NCI-H526 (cell line): Measurements from ENCODE around the gene SYNDIG1.

ENCODE experiments used
- DNase-seq, 2 experiments: peaks; one replicate each; lab custom pipeline; 2025; lab: John Stamatoyannopoulos, UW

The SYNDIG1 gene

DNA sequence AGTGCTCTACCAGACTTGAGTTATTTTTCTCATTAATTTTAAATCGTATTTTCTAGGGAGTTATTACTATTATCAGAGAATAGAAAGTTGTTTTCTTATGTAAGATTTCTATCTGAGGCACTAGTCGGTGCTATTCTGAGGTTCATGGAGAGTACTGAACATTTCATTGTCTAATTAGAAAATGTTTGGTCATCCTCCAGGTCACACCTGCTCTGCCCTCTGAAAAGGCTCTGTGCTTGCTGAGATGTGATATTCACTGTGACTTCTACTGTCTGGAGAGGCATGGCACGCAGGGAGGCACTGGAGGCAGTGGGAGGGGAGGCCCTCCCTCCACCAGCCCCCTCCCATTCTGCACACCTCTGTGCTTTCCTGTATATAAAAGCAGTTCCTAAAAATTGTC, 3.0 kb downstream of the SYNDIG1 start:
- DNase-seq, result no peak

DNA sequence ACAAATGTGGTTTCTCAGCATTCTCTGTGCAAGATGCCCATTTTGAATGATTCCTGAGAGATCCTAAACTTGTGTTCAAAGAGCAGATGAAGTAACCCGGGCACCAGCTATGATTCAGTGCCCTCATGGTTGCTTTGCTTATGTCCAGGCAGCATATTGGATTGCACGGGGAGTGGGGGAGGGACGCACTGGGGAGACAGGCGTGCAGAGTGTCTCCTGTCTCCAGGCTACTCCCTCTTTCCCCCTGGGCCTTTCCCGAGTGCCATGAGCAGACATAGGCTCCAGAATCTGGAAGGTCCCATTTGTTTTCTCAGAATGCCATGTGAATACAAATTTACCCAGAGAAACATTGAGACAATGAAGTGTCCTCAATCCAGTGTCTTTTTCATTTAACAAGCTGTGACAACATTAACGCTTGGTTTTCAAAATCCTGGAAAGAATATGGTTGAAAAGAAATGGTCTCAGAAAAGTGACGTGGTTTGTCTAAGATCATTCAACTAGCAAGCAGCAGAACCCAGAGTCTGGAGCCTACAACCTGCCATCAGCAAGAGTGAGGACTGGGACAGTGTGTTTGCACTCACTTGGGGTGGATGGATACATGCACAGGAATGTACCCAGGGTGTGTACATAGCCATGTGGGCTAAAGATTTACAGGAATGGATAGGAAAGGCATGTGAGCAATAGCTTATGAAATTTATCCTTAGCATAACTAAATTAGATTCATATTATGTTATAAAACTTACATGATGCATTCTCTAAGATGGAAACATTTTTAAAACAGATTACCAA, 4.2 kb downstream of the SYNDIG1 start:
- peak; percentile 11 to 44 for DNase-seq

DNA sequence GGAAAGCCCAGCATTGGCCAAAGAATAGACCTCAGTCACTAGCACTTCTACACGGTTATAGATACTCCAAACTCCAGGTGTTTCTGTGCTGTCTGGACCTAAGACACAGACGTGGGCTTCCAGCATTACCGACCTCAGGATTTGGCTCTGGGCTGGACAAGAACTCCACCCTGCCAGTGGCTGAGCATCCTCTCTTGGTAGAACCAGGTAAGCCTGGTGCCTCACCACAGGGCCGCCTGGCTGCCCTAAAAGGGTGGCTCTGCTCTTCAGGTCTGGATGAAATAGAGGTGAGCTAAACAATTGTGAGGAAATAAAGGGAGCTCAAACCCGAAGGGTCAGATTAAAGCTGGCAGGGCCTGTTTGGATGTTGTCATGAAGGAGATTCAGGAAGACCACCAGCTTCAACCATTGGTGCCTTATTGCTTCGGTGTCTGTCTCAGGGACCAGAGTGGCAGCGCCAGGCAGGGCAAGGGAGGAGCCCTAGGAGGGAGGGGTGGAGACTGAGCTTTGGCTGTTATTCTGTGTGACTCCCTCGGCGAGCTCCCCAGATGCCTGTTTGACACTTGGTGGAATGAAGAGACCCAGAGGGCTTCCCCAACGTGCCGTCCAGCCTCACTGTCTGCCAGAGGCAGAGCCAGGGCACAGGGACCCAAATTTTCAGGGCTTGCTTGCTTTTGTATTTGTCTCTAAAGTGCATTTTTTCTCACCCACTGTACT, 8.6 kb downstream of the SYNDIG1 start:
- DNase-seq, result no peak

DNA sequence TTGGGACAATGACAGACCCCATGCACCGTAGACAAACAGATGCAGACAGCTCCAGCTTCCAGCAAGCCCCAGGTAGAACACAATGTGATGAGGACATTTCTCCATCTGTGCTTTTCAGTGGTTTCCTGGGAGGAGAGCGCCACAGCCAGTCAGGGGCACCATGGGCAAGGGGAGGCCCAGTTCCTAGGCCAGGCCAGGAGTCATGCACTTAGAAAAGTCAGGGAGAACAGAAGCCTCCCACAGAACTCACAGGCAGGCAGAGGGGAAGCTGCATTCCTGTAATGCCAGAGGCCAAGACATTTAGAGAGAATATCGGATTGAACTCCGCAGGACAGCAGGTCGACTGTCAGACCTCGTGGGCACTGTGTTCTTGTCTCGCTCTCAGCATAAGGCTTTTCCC, 9.2 kb downstream of the SYNDIG1 start:
- DNase-seq, result no peak

DNA sequence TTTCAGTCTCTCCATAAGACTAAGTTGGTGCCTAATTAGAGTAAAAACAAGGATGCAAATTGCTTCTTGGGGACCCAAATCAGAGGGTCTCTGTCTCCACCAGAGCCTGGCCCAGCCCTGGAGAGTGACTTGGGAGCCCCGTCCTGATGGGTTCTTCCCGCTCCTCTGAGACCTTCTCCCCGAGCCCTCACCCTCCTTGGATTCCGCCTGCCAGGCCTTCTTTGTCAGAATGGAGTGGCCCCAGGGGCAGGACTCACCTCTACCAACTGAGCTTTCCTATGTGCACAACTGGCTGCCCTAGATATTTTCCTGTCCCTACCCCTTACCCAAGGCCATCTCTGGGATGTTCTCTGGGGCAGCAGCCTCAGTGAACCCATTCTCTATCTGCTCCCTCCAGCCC, 9.7 kb downstream of the SYNDIG1 start:
- DNase-seq, result no peak

DNA sequence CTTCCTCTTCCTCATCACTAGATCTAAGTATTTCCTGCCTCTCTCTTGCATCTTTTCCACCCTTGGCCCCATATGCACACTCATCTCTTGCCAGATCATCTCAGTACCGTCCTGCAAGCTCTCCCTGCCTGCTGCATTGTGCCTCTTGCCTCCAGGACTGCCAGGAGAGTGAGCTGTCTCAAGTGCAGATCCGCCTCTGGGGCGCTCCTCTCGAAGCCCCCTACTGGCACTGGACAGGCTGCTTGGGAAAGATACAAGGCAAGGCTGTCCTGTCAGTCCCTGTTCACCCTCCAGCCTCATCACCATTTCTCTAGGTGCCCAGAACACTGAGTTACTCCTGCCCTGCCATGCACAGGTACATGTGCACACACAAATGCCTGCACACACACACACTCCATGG, 10.2 kb downstream of the SYNDIG1 start:
- DNase-seq, result no peak

DNA sequence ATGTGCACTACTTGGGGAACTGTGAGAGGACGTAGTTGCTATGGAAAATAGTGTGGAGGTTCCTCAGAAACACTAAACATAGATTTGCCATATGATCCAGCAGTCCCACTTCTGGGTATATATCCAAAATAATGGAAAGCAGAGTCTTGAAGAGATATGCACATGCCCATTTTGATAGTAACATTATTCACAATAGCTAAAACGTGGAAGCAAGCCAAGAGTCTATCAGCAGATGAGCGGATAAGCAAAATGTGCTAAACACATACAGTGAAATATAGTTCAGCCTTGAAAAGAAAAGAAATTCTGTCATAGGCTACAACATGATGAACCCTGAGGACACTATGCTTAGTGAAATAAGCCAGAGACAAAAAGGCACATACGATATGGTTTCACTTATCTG, 11.1 kb downstream of the SYNDIG1 start:
- DNase-seq, result no peak

DNA sequence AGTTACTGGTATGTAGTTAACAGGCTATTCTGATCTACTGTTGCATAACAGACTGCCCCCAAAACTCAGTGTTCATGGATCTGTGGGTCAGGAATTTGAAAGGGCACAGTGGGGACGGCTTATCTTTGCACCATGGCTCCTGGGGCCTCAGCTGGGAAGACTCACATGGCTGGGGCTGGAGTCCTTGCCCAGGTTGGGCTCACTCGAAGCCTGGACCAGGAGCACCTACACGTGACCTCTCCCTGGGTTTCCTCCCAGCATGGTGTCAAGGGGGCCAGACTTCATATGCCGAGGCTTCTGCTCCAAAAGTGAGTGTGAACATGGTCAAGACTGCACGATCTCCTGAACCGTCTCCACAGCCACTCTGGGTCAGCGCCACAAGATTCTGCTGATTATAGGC, 11.7 kb downstream of the SYNDIG1 start:
- DNase-seq, result no peak

DNA sequence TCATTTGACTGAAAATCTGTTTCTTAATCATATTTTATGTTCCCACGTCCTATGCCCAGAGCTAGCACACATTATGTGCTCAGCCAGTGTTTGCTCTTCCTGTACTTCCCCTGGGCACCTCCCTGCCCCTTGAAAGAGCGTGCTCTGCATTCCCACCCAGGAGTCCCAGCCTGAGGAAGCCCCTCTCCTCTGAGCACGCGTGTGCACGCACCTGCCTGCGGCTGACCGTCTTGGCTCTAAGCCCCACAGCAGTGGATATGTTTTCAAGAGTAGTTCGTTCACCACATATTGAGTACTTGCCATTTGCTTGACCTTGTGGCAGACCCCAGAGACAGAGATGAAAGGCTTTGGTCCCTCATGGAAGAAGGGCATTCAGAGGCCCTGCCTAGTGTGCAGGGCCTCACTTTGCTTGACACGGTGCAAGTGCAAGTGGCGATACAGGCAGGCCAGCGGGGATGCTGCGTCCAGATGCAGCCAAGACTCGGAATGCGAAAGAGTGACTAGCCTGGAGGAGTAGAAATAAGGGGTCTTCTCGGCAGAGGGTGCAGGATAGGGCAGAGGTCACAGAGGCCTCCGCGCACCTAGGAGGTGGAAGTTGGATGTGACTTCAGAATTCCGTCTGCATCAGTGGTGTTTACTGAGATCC, 14.1 kb downstream of the SYNDIG1 start:
- no peak for DNase-seq

DNA sequence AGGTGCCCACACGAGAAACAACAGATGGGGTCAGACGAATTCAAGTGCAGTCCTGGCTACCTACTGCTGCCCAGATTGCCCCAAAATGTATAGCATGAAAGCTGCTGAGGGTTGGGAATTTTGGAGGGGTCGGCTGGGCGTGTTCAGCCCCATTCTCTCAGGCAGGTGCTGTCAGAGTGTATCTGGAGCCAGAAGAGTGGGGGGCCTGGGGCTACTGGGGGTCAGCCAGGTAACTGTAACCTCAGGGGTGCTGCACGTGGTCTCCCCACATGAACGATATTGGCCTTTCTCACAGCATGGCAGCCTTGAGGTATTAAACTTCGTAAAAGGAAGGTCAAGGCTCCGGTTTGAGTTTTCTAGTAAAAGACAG, 14.6 kb downstream of the SYNDIG1 start:
- no peak for DNase-seq

DNA sequence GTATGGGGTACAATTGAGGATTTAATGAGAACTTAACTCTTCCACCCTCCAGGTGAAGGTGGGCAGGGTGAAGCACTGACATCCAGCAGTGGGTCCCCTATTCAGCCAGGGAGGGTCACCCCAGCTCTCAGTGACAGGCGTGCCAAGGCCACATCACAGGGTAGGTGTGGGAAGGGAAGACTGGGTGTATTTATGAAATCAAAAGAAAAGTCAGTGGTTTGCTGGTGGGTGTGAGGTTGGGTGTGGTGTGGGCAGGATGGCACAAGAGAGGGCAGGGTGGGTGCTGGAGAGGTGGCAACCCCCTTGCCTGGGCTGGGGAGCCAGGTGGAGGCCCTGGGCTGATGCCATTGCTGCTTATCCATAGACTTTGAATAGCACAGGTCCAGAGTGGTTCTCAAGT, 16.6 kb downstream of the SYNDIG1 start:
- DNase-seq, result no peak

DNA sequence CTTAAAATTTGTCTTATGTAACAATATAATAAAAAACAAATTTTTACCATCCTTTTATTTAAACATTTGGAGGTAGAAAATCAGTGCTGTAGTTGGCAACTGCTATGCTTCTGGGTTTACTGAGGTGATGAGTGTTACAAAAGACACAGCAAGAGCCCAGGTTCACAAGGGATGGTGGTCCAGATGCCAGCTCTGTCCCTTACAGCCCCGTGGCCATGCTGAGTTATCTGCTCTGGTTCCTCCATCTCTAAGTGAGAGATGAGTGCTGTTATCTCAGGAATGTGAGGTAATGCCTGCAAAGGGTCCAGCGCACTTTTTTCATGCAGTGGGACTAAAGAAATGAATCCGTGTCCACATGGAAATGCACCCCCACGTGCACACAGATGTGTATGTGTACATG, 17.8 kb downstream of the SYNDIG1 start:
- no peak for DNase-seq

DNA sequence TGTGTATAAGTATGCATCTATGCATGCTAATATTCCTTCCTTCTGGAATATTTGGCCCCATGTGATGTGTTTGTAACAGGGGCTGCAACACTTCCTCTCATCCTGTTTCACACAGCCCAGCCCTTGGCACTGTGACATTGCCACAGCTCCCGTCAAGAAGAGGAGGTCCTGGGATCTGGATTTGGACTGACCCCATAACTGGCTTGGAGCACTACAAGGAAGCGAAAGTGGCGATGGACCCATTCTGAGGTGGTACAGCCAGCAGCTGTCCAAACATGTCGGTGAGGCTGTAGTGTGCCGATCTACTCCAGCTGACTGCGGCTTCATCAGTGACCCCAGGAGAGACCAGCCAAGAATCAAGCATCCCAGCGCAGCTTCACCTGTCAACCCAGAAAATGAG, 18.2 kb downstream of the SYNDIG1 start:
- no peak for DNase-seq

DNA sequence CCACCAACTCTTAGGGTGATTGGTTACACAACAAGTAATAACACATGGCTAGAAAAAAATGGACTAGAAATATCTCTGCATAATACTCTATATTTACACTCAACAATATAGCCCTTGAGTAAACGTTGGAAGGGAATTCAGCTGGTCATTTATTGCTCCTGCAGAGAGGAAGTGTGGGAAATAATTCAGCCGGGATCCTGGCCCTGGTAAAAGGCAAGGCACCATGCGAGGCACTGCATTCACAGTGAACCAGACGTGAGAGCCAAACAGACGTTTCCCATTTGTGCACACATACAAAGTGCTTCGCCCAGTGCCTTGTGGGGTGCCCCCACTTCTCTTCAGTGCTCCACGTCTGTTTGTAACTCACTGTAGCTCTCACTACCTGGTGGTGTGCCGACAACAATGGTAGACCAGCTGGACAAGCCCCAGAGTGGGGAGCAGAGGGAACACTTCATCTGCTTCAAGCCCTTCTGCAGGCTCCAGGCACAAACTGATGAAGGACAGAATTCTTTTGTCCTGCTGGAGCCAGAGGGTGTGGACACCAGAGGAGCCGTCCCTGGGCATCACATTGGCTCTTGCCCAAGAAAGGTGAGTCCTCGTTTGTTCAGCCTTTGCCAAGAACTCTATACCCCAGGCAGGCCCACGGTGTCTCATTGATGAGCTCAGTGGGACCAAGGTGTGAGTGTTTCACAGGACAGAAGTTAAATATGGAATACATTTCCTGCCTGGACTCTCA, 18.8 kb downstream of the SYNDIG1 start:
- DNase-seq, result no peak

DNA sequence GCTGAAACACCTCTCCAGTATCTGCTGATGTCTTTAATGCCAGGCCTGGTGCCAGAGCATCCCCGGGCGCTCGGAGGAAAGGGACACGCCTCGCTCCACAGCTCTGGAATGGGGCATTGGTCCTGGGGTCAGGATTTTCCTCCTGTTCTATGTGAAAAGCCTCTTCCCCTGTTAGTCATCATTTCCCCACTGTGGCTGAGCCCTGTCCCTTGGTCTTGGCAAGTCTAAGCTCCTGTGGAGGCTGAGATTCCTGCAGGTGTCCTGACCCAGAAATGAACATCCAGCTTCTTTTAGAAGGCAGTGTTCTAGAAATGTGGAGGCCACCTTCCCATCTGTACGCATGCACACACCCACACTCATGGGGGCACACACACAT, 19.4 kb downstream of the SYNDIG1 start:
- no peak for DNase-seq

DNA sequence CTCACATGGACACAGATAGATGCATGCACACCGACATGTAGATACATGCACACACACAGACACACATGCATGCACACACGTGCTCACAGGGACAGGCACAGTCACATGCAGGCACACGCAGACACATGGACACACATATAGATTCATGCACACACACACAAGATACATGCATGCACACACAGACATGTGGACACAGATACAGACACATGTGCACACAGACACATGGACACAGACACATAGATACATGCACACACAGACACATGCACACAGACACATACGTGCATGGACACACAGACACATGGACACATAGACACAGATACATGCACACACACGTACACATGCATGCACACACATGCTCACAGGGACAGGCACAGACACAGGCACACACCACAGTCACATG, 19.8 kb downstream of the SYNDIG1 start:
- DNase-seq, result no peak

DNA sequence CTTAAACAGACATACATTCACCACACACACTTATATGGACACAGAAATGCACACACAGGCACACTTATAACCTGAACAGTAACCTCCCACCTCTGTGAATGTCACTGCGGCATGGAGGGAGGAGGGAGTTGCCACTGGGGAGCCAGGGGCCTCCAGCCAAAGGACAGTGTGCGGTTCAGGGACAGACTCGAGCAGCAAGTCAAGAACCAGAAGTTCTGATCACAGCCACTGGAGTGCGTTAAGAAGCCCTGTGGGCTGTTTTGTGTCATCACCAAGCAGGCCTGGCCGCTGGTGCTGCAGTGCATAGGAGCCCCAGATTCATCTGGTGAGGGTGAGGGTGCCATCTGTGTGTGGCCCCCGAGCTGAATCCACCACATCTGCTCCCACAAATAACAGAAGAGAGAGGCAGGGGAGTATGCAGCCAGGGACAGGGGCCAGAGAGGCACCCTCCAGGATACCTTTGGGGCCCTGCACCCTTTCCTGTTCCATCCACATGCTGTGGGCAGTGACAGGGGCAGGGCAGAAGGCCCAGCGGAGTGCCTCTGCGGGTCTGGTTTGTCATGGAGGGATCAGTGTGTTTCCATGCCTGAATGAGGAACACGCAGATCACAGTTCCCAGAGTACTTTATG, 20.3 kb downstream of the SYNDIG1 start:
- DNase-seq, result no peak

DNA sequence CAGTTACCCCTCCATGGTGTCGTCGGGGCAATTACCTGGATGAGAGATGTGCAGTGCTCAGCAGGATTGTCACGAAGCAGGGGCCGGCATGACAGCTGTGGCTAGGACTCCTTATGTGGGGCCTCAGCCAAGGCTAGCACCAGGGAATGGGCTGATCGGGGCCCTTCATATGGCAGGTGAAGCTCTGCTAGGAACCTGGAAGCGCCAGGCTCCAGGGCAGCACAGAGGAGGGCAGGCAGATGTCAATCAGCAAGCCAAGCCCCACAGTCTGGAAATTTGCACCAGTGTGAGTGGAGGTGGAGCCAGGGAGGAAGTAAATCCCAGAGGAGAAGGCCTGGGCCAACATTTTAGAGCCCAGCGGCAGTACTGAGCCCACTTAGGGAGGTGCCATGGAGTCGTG, 21.2 kb downstream of the SYNDIG1 start:
- DNase-seq, result no peak

DNA sequence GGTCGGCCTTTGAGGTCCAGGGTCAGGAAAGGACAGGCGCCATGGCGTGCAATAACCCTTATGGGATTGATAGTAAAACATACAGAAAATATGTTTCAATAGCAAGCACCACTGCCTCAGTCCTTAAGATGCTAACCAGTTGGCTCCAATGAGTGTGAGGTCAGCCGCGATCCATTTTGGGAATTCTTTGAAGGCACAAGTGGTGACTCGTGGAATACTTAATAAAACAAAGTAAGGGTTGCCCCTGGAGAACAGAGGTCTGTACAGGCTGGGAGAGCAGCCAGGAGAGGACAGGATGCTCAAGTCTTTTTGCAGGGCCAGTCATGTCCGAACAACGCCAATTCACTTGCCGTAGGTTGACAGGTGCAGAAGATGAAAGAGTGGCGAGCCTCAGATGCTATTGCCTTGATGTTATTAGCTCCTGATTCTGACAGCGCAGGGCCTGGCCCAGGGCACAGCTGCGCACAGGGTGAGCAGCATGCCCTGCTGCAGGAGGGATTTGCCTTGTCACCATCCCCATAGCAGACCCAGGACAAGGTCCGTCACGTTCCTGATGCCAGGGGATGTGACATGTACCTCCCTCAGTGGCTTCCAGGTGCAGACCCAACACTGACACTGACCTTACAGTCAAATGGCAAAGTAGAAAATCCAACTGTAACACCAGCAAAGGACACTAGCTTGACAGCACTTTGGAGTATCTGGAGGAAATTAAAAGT, 21.8 kb downstream of the SYNDIG1 start:
- DNase-seq, result no peak

DNA sequence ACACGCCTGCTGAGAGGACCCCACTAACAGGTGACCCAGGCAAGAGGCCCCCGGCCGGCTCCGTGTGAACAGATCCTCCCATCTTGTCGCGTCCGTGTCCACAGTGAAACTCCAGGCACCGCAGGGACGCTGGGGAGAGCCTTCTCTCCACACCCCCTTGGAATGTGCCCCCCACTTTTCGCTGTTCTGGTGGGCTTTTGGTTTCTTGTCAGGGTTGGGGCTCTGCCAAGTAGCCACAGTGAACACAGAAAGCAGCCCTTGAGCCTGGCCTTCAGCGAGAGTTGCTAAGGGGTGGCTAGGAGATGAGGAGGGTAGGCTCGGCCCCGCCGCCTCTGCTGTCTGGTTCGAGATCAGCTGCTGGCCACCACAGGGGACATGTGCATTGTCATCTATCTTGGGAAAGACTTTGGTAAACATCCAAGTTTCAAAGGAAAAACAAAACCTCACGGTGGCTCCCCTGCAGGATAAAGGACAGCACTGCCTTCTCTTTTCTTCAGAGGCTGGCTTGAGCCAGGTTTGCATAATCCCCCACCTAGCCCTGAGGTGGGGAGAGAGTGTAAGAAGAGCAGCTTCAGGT, 22.7 kb downstream of the SYNDIG1 start:
- DNase-seq, result no peak

DNA sequence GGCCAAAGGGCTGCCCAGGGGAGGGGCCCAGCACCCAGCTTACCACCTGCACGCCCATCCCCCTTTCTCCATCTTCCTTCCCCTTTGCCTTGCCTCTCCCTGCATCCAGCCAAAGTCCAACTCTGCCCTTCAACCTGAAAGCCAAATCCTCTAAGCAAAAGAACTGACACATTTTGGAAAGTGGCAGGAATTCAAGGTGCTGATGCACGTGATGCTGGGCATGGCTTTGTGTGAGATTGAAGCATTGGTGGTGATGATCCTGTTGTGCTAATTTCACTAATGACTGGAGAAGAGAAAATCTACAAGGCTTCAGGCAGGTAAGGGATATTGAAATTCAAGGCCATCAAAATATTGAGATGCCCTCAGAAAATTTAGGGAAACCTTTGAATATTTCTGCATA, 23.3 kb downstream of the SYNDIG1 start:
- no peak for DNase-seq
